PC-3 (cell line): ENCODE results near the gene ENTREP1. TPM values are rescaled to one million over a fixed set of nuclear protein-coding genes. Genes with fewer than 3 reads are reported as not detected.
A peak's percentile ranks its signal among the peaks of the same experiment; 100 is the strongest.

ENCODE experiments used
- ATAC-seq: fragments of 200-7000 bp; cut with Tn5 transposase; 2 replicates; pipeline ENCODE4 v1.9.1; 2020; ENCODE audit warnings: mild to moderate bottlenecking, moderate library complexity
- BruUV-seq: library from RNA; stranded (reverse); fragments of 400-500 nt; replicated peaks from 2 replicates; lab custom pipeline; 2021; lab: Mats Ljungman, UMichigan
- CTCF ChIA-PET: fragments of 300-600 bp; sonication (Branson Sonifier 250); formaldehyde crosslinking; loops from one replicate; lab custom pipeline; 2022; ENCODE audit warnings: antibody characterized with exemption; lab: Charles Lee
- POLR2A ChIA-PET: fragments of 300-600 bp; sonication (Branson Sonifier 250); formaldehyde crosslinking; loops from one replicate; lab custom pipeline; 2022; ENCODE audit warnings: antibody characterized with exemption; ENCODE audit not compliant: unreplicated experiment; lab: Charles Lee
- DNase-seq: peaks from one replicate; pipeline ENCODE4 v3.0.0-alpha.2; 2015
- H2AFZ ChIP-seq: fragments of 300-600 bp; sonication (generic); 2 replicates; pipeline ENCODE4 v1.6.0; 2016; ENCODE audit warnings: antibody characterized with exemption, low read length
- H3F3A ChIP-seq: fragments of 300-600 bp; sonication (generic); one replicate; pipeline ENCODE4 v1.6.0; 2017; ENCODE audit warnings: antibody characterized with exemption, low read length, control low read depth, mild to moderate bottlenecking; ENCODE audit not compliant: unreplicated experiment
- H3K27ac ChIP-seq: fragments of 300-600 bp; sonication (generic); 2 replicates; pipeline ENCODE4 v1.5.1; 2016; ENCODE audit warnings: mild to moderate bottlenecking, low read length
- H3K27me3 ChIP-seq: fragments of 300-600 bp; sonication (generic); 2 replicates; pipeline ENCODE4 v1.6.1; 2016; ENCODE audit warnings: low read length, mixed read lengths
- H3K36me3 ChIP-seq: fragments of 300-600 bp; sonication (generic); 2 replicates; pipeline ENCODE4 v1.6.1; 2016; ENCODE audit warnings: low read depth, mixed run types, low read length, mixed read lengths
- H3K4me1 ChIP-seq: fragments of 300-600 bp; sonication (generic); 2 replicates; pipeline ENCODE4 v1.5.1; 2016; ENCODE audit warnings: low read length; ENCODE audit not compliant: insufficient read depth
- H3K4me2 ChIP-seq: fragments of 300-600 bp; sonication (generic); 2 replicates; pipeline ENCODE4 v1.6.0; 2016; ENCODE audit warnings: low read length
- H3K4me3 ChIP-seq: fragments of 300-600 bp; sonication (generic); 2 replicates; pipeline ENCODE4 v1.5.1; 2016; ENCODE audit warnings: mild to moderate bottlenecking, low read length, mixed read lengths
- H3K79me2 ChIP-seq: fragments of 300-600 bp; sonication (generic); 2 replicates; pipeline ENCODE4 v1.6.1; 2017; ENCODE audit warnings: low read length, mixed read lengths
- H3K9ac ChIP-seq: fragments of 300-600 bp; sonication (generic); 2 replicates; pipeline ENCODE4 v1.6.0; 2016; ENCODE audit warnings: mild to moderate bottlenecking, low read length
- H3K9me2 ChIP-seq: fragments of 300-600 bp; sonication (generic); replicated peaks from 2 replicates; pipeline ENCODE4 v1.6.1; 2016; ENCODE audit warnings: mixed run types, low read length, mixed read lengths
- H3K9me3 ChIP-seq: fragments of 300-600 bp; sonication (generic); 2 replicates; pipeline ENCODE4 v1.6.1; 2016; ENCODE audit warnings: low read length, mixed read lengths
- H4K20me1 ChIP-seq: fragments of 300-600 bp; sonication (generic); 2 replicates; pipeline ENCODE4 v1.6.1; 2016; ENCODE audit warnings: low read length, mixed read lengths
- EZH2 ChIP-seq: fragments of 300-600 bp; sonication (generic); IDR thresholded peaks from one replicate; pipeline ENCODE4 v1.6.1; 2017; ENCODE audit warnings: antibody characterized with exemption, mild to moderate bottlenecking, low read length; ENCODE audit not compliant: unreplicated experiment
- EZH2phosphoT487 ChIP-seq: fragments of 300-600 bp; sonication (generic); IDR thresholded peaks from 2 replicates; pipeline ENCODE4 v1.6.1; 2018; ENCODE audit warnings: mild to moderate bottlenecking, antibody characterized with exemption, low read length, borderline replicate concordance
- intact Hi-C: fragments of 100-400 bp; cut with micrococcal nuclease; formaldehyde crosslinking; loops from 2 replicates; pipeline ENCODE4 v1.9.0; 2023
- total RNA-seq: library from RNA; depleted of rRNA; stranded (reverse); fragments of >200 nt; gene quantifications from 2 replicates; pipeline ENCODE4 v1.2.3, GENCODE V29; 2014
- TF ChIP-seq, protein P1 (sequence below): fragments of 300-600 bp; sonication (generic); conservative IDR thresholded peaks from 2 replicates; pipeline ENCODE4 v1.5.1; 2017; ENCODE audit warnings: antibody characterized with exemption, low read depth, mild to moderate bottlenecking, low read length

ENTREP1 gene
- total RNA-seq, 1 experiment from 2014 or later = 0.36 TPM

DNA sequence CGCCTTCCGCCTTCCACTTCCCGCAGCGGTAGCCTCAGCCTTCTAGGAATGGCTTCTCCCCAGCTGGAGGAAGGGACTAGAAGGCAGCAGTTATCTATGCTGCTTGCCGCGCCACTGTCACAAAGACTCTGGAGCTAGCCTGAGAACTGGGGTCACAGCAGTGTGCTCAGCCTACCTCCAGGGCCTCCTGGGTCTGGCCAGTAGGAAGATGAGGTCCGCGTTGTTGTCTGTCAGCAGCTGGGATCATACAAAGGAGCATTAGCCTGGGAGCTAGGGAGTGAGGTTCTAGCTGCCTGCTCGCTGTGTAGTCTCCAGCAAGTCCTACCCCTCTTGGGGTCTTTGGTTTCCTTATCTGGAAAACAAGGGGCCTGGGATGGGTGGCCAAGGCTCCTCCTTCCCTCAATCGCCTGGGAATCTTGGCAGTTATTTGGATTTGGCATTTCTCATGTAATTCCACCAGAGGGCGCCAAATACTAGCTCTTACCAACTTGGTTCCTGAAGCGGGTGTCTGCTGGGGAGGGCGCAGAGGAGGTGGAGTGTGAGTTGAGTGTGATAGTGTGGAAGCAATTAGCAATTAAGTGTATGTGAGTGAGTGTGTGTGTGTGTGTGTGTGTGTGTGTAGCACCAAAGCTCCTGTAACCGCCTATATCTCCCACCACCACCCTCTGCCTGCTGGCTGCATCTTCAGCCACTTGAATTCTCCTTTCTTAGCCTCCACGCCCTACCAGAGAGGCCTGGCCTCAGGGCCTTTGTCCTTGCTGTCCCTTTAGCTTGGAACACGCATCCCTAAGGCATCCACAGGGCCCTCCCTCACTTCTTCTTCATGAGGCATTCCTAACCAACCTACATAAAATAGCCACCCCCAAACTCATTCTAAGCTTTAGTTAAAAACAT, 97.1 kb downstream of the ENTREP1 start:
- no peaks in the 10 kb centered on the region for H3K79me2 ChIP-seq
- no peaks in the 10 kb centered on the region for H3K9me2 ChIP-seq
- no peak overlapping the region for H3K9ac ChIP-seq
- no peaks in the 10 kb centered on the region for H3K9me3 ChIP-seq
- H3K27me3 ChIP-seq = 0 out of 2 replicates have a peak, but pooled peaks cover 3% of the 10 kb centered on the region
- H3K4me2 ChIP-seq = no peak overlapping the region
- no peak overlapping the region for H3K27ac ChIP-seq
- BruUV-seq = no TSS peak
- H3K4me1 ChIP-seq = no peaks in the 10 kb centered on the region
- no peaks in the 10 kb centered on the region for H3F3A ChIP-seq
- DNase-seq (peak; percentile 64), ATAC-seq (peak; percentile 42)
- intact Hi-C loops = loop anchor here (2.0 kb wide), 3 partner anchors 127 to 497 kb away; no protein-coding TSS in a partner anchor
- POLR2A ChIA-PET = no interaction called here
- no peaks in the 10 kb centered on the region for H3K36me3 ChIP-seq
- no peaks in the 10 kb centered on the region for H4K20me1 ChIP-seq
- CTCF ChIA-PET = interaction anchor here (0.6 kb wide), 1 partner anchor 149 kb away, joined by 3 read pairs; no protein-coding TSS in a partner anchor
- no peak overlapping the region for H2AFZ ChIP-seq
- no peak for TF ChIP-seq EZH2phosphoT487
- no peak for TF ChIP-seq EZH2
- TF ChIP-seq, protein P1, sequence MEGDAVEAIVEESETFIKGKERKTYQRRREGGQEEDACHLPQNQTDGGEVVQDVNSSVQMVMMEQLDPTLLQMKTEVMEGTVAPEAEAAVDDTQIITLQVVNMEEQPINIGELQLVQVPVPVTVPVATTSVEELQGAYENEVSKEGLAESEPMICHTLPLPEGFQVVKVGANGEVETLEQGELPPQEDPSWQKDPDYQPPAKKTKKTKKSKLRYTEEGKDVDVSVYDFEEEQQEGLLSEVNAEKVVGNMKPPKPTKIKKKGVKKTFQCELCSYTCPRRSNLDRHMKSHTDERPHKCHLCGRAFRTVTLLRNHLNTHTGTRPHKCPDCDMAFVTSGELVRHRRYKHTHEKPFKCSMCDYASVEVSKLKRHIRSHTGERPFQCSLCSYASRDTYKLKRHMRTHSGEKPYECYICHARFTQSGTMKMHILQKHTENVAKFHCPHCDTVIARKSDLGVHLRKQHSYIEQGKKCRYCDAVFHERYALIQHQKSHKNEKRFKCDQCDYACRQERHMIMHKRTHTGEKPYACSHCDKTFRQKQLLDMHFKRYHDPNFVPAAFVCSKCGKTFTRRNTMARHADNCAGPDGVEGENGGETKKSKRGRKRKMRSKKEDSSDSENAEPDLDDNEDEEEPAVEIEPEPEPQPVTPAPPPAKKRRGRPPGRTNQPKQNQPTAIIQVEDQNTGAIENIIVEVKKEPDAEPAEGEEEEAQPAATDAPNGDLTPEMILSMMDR = peak; percentile 71
- no peak overlapping the region for H3K4me3 ChIP-seq

DNA sequence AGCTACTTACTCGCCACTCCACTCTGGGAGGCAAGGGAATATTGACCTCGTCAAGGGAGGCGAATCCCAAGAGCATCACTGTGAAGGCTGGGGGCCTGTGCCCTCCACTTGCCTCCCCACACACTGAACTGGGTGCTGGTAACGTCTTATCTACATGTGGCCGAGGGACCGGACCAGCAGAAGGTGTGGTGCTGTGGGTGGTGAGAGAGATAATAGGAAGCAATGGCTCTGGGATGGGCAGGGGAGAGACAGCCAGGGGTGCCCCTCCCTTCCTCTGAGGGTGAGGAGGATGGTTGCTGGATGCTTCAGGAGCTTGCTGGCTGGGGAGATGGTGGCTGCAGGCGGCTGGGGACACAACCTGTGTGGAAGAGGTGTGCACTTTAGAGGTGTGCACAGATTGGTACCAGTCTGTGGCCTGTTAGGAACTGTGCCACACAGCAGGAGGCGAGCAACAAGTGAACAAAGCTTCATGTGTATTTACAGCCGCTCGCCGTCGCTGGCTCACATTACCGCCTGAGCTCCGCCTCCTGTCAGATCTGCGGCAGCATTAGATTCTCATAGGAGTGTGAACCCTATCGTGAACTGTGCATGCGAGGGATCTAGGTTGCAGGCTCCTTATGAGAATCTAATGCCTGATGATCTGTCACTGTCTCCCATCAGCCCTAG, 100.3 kb downstream of the ENTREP1 start:
- no peak overlapping the region for H3K9ac ChIP-seq
- no peaks in the 10 kb centered on the region for H3K4me1 ChIP-seq
- H3K9me3 ChIP-seq = no peaks in the 10 kb centered on the region
- DNase-seq (peak; percentile 14), ATAC-seq (peak; percentile 49)
- H3K36me3 ChIP-seq = no peaks in the 10 kb centered on the region
- no peak overlapping the region for H3K4me3 ChIP-seq
- intact Hi-C loops = no loop called here
- TF ChIP-seq EZH2 (no peak), EZH2phosphoT487 (no peak)
- TF ChIP-seq, protein P1 = no peak
- H3K9me2 ChIP-seq = no peaks in the 10 kb centered on the region
- H2AFZ ChIP-seq = no peak overlapping the region
- BruUV-seq = no TSS peak
- H3K4me2 ChIP-seq = peak overlapping the region; percentile 22; the same call in 1 of the 2 replicates
- H3K27me3 ChIP-seq = peaks cover 11% of the 10 kb centered on the region; the same call in 1 of the 2 replicates
- ChIA-PET POLR2A (no interaction called here), CTCF (no interaction called here)
- no peaks in the 10 kb centered on the region for H4K20me1 ChIP-seq
- no peaks in the 10 kb centered on the region for H3K79me2 ChIP-seq
- H3K27ac ChIP-seq = no peak overlapping the region
- H3F3A ChIP-seq = no peaks in the 10 kb centered on the region
